Transverse colon (tissue), 3 donors: Measurements from ENCODE around the gene SACM1L.

Source experiments
- POLR2A ChIP-seq: fragments of 450-650 bp; IDR thresholded peaks from one replicate; pipeline ENCODE4 v1.6.1; 2016; ENCODE audit warnings: antibody characterized with exemption, mild to moderate bottlenecking, moderate library complexity
- TF ChIP-seq, protein P1 (sequence below), 5 experiments: fragments of 200-600 bp in 3 of 5; fragments of 450-650 bp in 2 of 5; sonication (generic) in 3 of 5; IDR thresholded peaks; 1 replicate in 2 of 5; 2 replicates in 3 of 5; pipeline ENCODE4 v1.5.1; 2016 to 2017; ENCODE audit warnings: antibody characterized with exemption in 5 of 5, inconsistent platforms in 3 of 5, mild to moderate bottlenecking in 2 of 5, moderate library complexity in 1 of 5

DNA sequence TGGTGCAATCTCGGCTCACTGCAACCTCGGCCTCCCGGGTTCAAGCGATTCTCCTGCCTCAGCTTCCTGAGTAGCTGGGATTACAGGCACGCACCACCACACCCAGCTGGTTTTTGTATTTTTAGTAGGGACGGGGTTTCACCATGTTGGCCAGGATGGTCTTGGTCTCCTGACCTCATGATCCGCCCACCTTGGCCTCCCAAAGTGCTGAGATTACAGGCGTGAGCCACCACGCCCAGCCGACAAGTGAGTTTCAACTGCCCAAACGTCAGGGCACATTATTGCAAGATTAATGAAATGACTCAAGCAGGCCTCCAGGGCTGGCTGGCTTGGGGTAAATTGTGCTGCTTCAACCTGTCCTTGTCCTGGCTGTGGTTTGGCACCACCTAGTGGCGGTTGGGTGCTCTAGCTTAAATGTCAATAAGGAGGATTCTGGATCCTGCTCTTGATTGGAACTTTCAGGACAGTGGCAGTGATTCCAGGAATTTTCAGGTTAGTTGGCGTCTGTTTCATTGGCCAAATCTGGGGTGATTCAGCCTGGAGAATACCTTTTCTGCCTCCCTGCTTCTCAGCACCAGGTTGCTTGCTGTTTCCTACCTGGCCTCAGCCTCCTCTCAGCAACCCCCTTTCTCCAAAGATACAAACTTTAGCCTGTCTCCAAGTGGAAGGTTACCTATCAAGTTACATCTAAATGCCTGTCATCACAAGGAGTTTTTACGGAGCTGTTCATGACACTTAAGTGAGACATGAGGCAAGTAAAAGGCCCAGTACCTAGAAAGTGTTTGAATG, 32.4 kb upstream of the SACM1L start:
- TF ChIP-seq, protein P1, sequence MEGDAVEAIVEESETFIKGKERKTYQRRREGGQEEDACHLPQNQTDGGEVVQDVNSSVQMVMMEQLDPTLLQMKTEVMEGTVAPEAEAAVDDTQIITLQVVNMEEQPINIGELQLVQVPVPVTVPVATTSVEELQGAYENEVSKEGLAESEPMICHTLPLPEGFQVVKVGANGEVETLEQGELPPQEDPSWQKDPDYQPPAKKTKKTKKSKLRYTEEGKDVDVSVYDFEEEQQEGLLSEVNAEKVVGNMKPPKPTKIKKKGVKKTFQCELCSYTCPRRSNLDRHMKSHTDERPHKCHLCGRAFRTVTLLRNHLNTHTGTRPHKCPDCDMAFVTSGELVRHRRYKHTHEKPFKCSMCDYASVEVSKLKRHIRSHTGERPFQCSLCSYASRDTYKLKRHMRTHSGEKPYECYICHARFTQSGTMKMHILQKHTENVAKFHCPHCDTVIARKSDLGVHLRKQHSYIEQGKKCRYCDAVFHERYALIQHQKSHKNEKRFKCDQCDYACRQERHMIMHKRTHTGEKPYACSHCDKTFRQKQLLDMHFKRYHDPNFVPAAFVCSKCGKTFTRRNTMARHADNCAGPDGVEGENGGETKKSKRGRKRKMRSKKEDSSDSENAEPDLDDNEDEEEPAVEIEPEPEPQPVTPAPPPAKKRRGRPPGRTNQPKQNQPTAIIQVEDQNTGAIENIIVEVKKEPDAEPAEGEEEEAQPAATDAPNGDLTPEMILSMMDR (IDR thresholded peaks at IDR 0.05), result peak; percentile 92 to 98 (median 96)
- TF ChIP-seq POLR2A, result no peak
